ENCODE measurements around the gene RAB43.

Gene RAB43

GRCh38 chr3:129046037-129046731 is 75.4 kb downstream of the RAB43 start:
- H3K9me2 ChIP-seq (replicated peaks; ENCODE audit: low read depth, low read length): no peaks in the 10 kb centered on the region
- no peaks in the 10 kb centered on the region for H3K36me3 ChIP-seq (ENCODE audit: insufficient read depth, low read length)
- no peaks in the 10 kb centered on the region for H3K79me2 ChIP-seq (ENCODE audit: insufficient read depth, low read length)
- H3K9ac ChIP-seq (ENCODE audit: low read depth, low read length, poor library complexity, severe bottlenecking): no peak overlapping the region
- H3F3A ChIP-seq (ENCODE audit: low read depth): no peaks in the 10 kb centered on the region
- no peak overlapping the region for H3K4me3 ChIP-seq (ENCODE audit: low read length, poor library complexity, severe bottlenecking)
- no peaks in the 10 kb centered on the region for H4K20me1 ChIP-seq (ENCODE audit: insufficient read depth, low read length, poor library complexity, severe bottlenecking)
- no peak overlapping the region for H2AFZ ChIP-seq (ENCODE audit: low read length)
- no peaks in the 10 kb centered on the region for H3K4me1 ChIP-seq (ENCODE audit: insufficient read depth, low read length, poor library complexity, severe bottlenecking)
- H3K27me3 ChIP-seq (ENCODE audit: insufficient read depth, low read length, poor library complexity, severe bottlenecking): no peaks in the 10 kb centered on the region
- peaks cover 7% of the 10 kb centered on the region; the same call in 1 of the 2 replicates for H3K9me3 ChIP-seq (ENCODE audit: insufficient read depth, low read depth, low read length)
- TF ChIP-seq CTCF (conservative IDR thresholded peaks at IDR 0.05; ENCODE audit: low read length) (no peak), EZH2phosphoT487 (IDR thresholded peaks at IDR 0.05; ENCODE audit: borderline replicate concordance) (no peak)
- no peak overlapping the region for H3K4me2 ChIP-seq (ENCODE audit: low read depth, low read length, poor library complexity, severe bottlenecking)

- TF ChIP-seq CTCF (conservative IDR thresholded peaks at IDR 0.05; ENCODE audit: low read length) (no peak), EZH2phosphoT487 (IDR thresholded peaks at IDR 0.05; ENCODE audit: borderline replicate concordance) (no peak)
- H3K27me3 ChIP-seq (ENCODE audit: insufficient read depth, low read length, poor library complexity, severe bottlenecking): no peaks in the 10 kb centered on the region
- H3F3A ChIP-seq (ENCODE audit: low read depth): no peaks in the 10 kb centered on the region
- no peaks in the 10 kb centered on the region for H3K9me2 ChIP-seq (replicated peaks; ENCODE audit: low read depth, low read length)
- no peak overlapping the region for H2AFZ ChIP-seq (ENCODE audit: low read length)
- no peak overlapping the region for H3K4me3 ChIP-seq (ENCODE audit: low read length, poor library complexity, severe bottlenecking)
- peaks cover 7% of the 10 kb centered on the region; the same call in 1 of the 2 replicates for H3K9me3 ChIP-seq (ENCODE audit: insufficient read depth, low read depth, low read length)
- no peaks in the 10 kb centered on the region for H3K4me1 ChIP-seq (ENCODE audit: insufficient read depth, low read length, poor library complexity, severe bottlenecking)
- H3K79me2 ChIP-seq (ENCODE audit: insufficient read depth, low read length): no peaks in the 10 kb centered on the region
- no peaks in the 10 kb centered on the region for H4K20me1 ChIP-seq (ENCODE audit: insufficient read depth, low read length, poor library complexity, severe bottlenecking)
- H3K36me3 ChIP-seq (ENCODE audit: insufficient read depth, low read length): no peaks in the 10 kb centered on the region
- no peak overlapping the region for H3K4me2 ChIP-seq (ENCODE audit: low read depth, low read length, poor library complexity, severe bottlenecking)
- H3K9ac ChIP-seq (ENCODE audit: low read depth, low read length, poor library complexity, severe bottlenecking): no peak overlapping the region
Observed at GRCh38 chr3:129045675-129046036, 75.9 kb downstream of the RAB43 start.

GRCh38 chr3:129040579-129041300 is 80.9 kb downstream of the RAB43 start:
- H4K20me1 ChIP-seq (ENCODE audit: insufficient read depth, low read length, poor library complexity, severe bottlenecking): no peaks in the 10 kb centered on the region
- no peak overlapping the region for H3K4me3 ChIP-seq (ENCODE audit: low read length, poor library complexity, severe bottlenecking)
- no peak overlapping the region for H2AFZ ChIP-seq (ENCODE audit: low read length)
- H3K79me2 ChIP-seq (ENCODE audit: insufficient read depth, low read length): no peaks in the 10 kb centered on the region
- no peaks in the 10 kb centered on the region for H3F3A ChIP-seq (ENCODE audit: low read depth)
- H3K36me3 ChIP-seq (ENCODE audit: insufficient read depth, low read length): no peaks in the 10 kb centered on the region
- H3K4me2 ChIP-seq (ENCODE audit: low read depth, low read length, poor library complexity, severe bottlenecking): no peak overlapping the region
- peaks cover 6% of the 10 kb centered on the region for H3K4me1 ChIP-seq (ENCODE audit: insufficient read depth, low read length, poor library complexity, severe bottlenecking)
- TF ChIP-seq EZH2phosphoT487 (IDR thresholded peaks at IDR 0.05; ENCODE audit: borderline replicate concordance) (no peak), CTCF (conservative IDR thresholded peaks at IDR 0.05; ENCODE audit: low read length) (no peak)
- H3K9me3 ChIP-seq (ENCODE audit: insufficient read depth, low read depth, low read length): no peaks in the 10 kb centered on the region
- H3K9ac ChIP-seq (ENCODE audit: low read depth, low read length, poor library complexity, severe bottlenecking): no peak overlapping the region
- H3K9me2 ChIP-seq (replicated peaks; ENCODE audit: low read depth, low read length): no peaks in the 10 kb centered on the region
- no peaks in the 10 kb centered on the region for H3K27me3 ChIP-seq (ENCODE audit: insufficient read depth, low read length, poor library complexity, severe bottlenecking)

Measured in Loucy (cell line).